Astrocyte (in vitro differentiated cells and primary cell): Measurements from ENCODE around the gene ITGB1. TPM values are rescaled to one million over a fixed set of nuclear protein-coding genes. Genes with fewer than 3 reads are reported as not detected.
A peak's percentile ranks its signal among the peaks of the same experiment; 100 is the strongest.
"Not testable (repeated sequence)": the region's sequence is repeated elsewhere in the genome, so short reads cannot be mapped to it uniquely, and the experiment has no call there.

Experiments used
- DNase-seq: peaks from one replicate; pipeline ENCODE4 v3.0.0-alpha.2; 2010; ENCODE audit warnings: low read depth
- FAIRE-seq: peaks from 2 replicates; lab custom pipeline; 2011; peaks lifted over from hg19 to GRCh38; lab: Jason Lieb, UNC
- H2AFZ ChIP-seq: 2 replicates; pipeline ENCODE4 v1.6.0; 2012; ENCODE audit warnings: low read depth, low read length, inconsistent platforms
- H3K27ac ChIP-seq: 2 replicates; pipeline ENCODE4 v1.5.1; 2011; ENCODE audit warnings: low read depth, low read length, inconsistent platforms
- H3K27me3 ChIP-seq: 2 replicates; pipeline ENCODE4 v1.6.0; 2011; ENCODE audit warnings: low read length, inconsistent platforms; ENCODE audit not compliant: insufficient read depth
- H3K36me3 ChIP-seq: 2 replicates; pipeline ENCODE4 v1.5.1; 2011; ENCODE audit warnings: low read length, inconsistent platforms; ENCODE audit not compliant: insufficient read depth
- H3K4me1 ChIP-seq: 2 replicates; pipeline ENCODE4 v1.5.1; 2011; ENCODE audit warnings: low read length, inconsistent platforms; ENCODE audit not compliant: insufficient read depth
- H3K4me2 ChIP-seq: 2 replicates; pipeline ENCODE4 v1.6.0; 2012; ENCODE audit warnings: low read length, inconsistent platforms
- H3K4me3 ChIP-seq: 2 replicates; pipeline ENCODE4 v1.5.1; 2011; ENCODE audit warnings: low read depth, mild to moderate bottlenecking, low read length, inconsistent platforms; ENCODE audit not compliant: insufficient read depth
- H3K79me2 ChIP-seq: 2 replicates; pipeline ENCODE4 v1.6.0; 2012; ENCODE audit warnings: mild to moderate bottlenecking, low read length, inconsistent platforms; ENCODE audit not compliant: insufficient read depth
- H3K9ac ChIP-seq: 2 replicates; pipeline ENCODE4 v1.6.0; 2012; ENCODE audit warnings: mild to moderate bottlenecking, low read length, inconsistent platforms
- H3K9me3 ChIP-seq: 2 replicates; pipeline ENCODE4 v1.5.1; 2012; ENCODE audit warnings: low read depth, mild to moderate bottlenecking, low read length, inconsistent platforms; ENCODE audit not compliant: insufficient read depth
- H4K20me1 ChIP-seq: 2 replicates; pipeline ENCODE4 v1.6.0; 2012; ENCODE audit warnings: low read length, inconsistent platforms; ENCODE audit not compliant: insufficient read depth
- H3K27ac Mint-ChIP-seq: one replicate; pipeline ENCODE4 v1.8.0; 2021; ENCODE audit warnings: mild to moderate bottlenecking, mixed read lengths; ENCODE audit not compliant: unreplicated experiment
- H3K27me3 Mint-ChIP-seq: one replicate; pipeline ENCODE4 v1.8.0; 2021; ENCODE audit warnings: low read depth, mixed read lengths; ENCODE audit not compliant: unreplicated experiment
- H3K36me3 Mint-ChIP-seq: one replicate; pipeline ENCODE4 v1.8.0; 2021; ENCODE audit warnings: low read depth, mixed read lengths; ENCODE audit not compliant: unreplicated experiment
- H3K4me1 Mint-ChIP-seq: one replicate; pipeline ENCODE4 v1.8.0; 2021; ENCODE audit warnings: low read depth, mixed read lengths; ENCODE audit not compliant: unreplicated experiment
- H3K4me3 Mint-ChIP-seq: one replicate; pipeline ENCODE4 v1.8.0; 2021; ENCODE audit warnings: mild to moderate bottlenecking, moderate library complexity, mixed read lengths; ENCODE audit not compliant: unreplicated experiment
- H3K9me3 Mint-ChIP-seq: one replicate; pipeline ENCODE4 v1.8.0; 2021; ENCODE audit warnings: mild to moderate bottlenecking, mixed read lengths; ENCODE audit not compliant: unreplicated experiment
- EZH2 ChIP-seq: IDR thresholded peaks from 2 replicates; pipeline ENCODE4 v1.6.1; 2012; ENCODE audit warnings: mild to moderate bottlenecking, low read length, inconsistent platforms; ENCODE audit not compliant: insufficient read depth
- total RNA-seq: library from RNA; stranded (reverse); gene quantifications from 2 replicates; pipeline ENCODE4 v1.2.1, GENCODE V29; 2021
- TF ChIP-seq, protein P1 (sequence below): IDR thresholded peaks from 2 replicates; pipeline ENCODE4 v1.5.1; 2011; ENCODE audit warnings: low read depth, mild to moderate bottlenecking, inconsistent platforms, low read length, moderate library complexity; ENCODE audit not compliant: insufficient read depth

ITGB1 gene
- total RNA-seq, 1 donor from 2014 or later: 2,575 TPM

DNA sequence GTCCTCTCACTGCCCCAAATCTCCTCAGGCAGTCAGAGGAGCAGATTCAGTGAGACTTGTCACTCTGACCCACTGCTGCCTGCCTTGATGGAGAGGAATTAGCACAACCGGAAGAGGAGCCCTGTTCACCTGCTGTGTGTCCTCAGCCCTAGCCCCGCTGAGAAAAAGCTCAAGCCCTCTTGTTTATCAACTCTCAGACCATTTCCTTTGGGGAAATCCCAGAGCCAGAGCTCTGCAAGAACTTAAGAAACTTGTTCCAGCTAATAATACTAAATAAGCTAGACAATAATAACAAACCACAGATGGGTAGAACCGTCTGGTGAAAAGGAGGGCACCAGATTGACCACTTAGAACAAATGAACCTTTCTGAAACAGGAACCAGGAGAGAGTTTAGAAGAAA, 37.7 kb upstream of the ITGB1 start:
- no peak overlapping the region for H3K27ac ChIP-seq
- H3K4me1 Mint-ChIP-seq: peaks cover 34% of the 10 kb centered on the region
- no peak overlapping the region for H2AFZ ChIP-seq
- no peaks in the 10 kb centered on the region for H3K27me3 Mint-ChIP-seq
- H3K36me3 ChIP-seq: no peaks in the 10 kb centered on the region
- H3K27ac Mint-ChIP-seq: peak overlapping the region; percentile 86
- FAIRE-seq (no peak), DNase-seq (no peak)
- H3K9me3 ChIP-seq: peaks cover 3% of the 10 kb centered on the region
- peaks cover 9% of the 10 kb centered on the region for H3K36me3 Mint-ChIP-seq
- H3K4me2 ChIP-seq: no peak overlapping the region
- H3K79me2 ChIP-seq: no peaks in the 10 kb centered on the region
- no peak overlapping the region for H3K4me3 Mint-ChIP-seq
- no peak overlapping the region for H3K9ac ChIP-seq
- H3K9me3 Mint-ChIP-seq: peaks cover 16% of the 10 kb centered on the region
- H3K4me3 ChIP-seq: no peak overlapping the region
- H4K20me1 ChIP-seq: no peaks in the 10 kb centered on the region
- no peaks in the 10 kb centered on the region for H3K27me3 ChIP-seq
- TF ChIP-seq, protein P1, sequence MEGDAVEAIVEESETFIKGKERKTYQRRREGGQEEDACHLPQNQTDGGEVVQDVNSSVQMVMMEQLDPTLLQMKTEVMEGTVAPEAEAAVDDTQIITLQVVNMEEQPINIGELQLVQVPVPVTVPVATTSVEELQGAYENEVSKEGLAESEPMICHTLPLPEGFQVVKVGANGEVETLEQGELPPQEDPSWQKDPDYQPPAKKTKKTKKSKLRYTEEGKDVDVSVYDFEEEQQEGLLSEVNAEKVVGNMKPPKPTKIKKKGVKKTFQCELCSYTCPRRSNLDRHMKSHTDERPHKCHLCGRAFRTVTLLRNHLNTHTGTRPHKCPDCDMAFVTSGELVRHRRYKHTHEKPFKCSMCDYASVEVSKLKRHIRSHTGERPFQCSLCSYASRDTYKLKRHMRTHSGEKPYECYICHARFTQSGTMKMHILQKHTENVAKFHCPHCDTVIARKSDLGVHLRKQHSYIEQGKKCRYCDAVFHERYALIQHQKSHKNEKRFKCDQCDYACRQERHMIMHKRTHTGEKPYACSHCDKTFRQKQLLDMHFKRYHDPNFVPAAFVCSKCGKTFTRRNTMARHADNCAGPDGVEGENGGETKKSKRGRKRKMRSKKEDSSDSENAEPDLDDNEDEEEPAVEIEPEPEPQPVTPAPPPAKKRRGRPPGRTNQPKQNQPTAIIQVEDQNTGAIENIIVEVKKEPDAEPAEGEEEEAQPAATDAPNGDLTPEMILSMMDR: no peak
- TF ChIP-seq EZH2: no peak
- H3K4me1 ChIP-seq: peaks cover 11% of the 10 kb centered on the region

DNA sequence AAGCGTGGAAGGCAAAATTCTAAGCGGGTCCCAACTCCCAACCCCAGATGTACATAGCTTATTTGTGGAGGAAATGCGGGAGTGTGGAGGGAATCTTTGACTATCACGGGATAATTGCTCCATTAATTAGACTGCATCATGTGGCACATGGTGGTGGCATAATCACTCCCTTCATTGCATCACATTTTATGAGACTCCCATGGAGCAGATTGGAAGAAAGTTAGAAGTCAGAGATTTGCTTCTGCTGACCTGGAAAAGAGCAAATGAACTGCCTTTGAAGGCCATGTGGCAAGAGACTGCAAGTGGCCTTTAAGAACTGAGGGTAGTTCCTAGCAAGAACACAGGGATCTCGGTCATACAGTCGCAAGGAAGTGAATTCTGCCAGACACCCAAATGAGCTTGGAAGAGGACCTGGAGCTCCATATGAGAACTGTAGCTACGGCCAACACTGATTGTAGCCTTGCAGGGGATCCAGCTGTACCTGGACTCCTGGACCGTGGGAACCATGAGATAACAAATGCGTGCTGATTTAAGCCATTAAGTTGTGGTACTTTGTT, 37.1 kb upstream of the ITGB1 start:
- H3K27me3 ChIP-seq: no peaks in the 10 kb centered on the region
- H3K4me2 ChIP-seq: no peak overlapping the region
- H3K9me3 ChIP-seq: peaks cover 3% of the 10 kb centered on the region
- H3K36me3 ChIP-seq: no peaks in the 10 kb centered on the region
- peaks cover 35% of the 10 kb centered on the region for H3K4me1 Mint-ChIP-seq
- H3K9me3 Mint-ChIP-seq: peaks cover 19% of the 10 kb centered on the region
- H4K20me1 ChIP-seq: no peaks in the 10 kb centered on the region
- no peak overlapping the region for H2AFZ ChIP-seq
- peak overlapping the region; percentile 86 for H3K27ac Mint-ChIP-seq
- H3K4me3 Mint-ChIP-seq: no peak overlapping the region
- no peak overlapping the region for H3K9ac ChIP-seq
- FAIRE-seq (peak; percentile 47), DNase-seq (no peak)
- no peak overlapping the region for H3K27ac ChIP-seq
- H3K79me2 ChIP-seq: no peaks in the 10 kb centered on the region
- peaks cover 9% of the 10 kb centered on the region for H3K36me3 Mint-ChIP-seq
- no peaks in the 10 kb centered on the region for H3K27me3 Mint-ChIP-seq
- H3K4me1 ChIP-seq: peaks cover 11% of the 10 kb centered on the region
- TF ChIP-seq, protein P1: no peak
- no peak for TF ChIP-seq EZH2
- H3K4me3 ChIP-seq: no peak overlapping the region

DNA sequence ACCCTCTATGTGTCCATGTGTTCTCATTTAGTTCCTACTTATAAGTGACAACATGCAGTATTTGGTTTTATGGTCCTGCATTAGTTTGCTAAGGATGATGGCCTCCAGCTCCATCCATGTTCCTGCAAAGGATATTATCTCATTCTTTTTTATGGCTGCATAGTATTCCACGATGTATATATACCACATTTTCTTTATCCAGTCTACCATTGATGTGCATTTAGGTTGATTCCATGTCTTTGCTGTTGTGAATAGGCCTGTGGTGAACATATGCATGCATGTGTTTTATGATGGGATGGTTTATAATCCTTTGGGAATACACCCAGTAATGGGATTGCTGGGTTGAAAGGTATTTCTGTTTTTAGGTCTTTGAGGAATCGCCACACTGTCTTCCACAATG, 36.6 kb upstream of the ITGB1 start:
- not testable (repeated sequence) for H3K27ac ChIP-seq, H3K79me2 ChIP-seq, H3K4me3 Mint-ChIP-seq, DNase-seq, H3K4me2 ChIP-seq, H3K36me3 ChIP-seq, H3K9ac ChIP-seq, H4K20me1 ChIP-seq, H3K27me3 ChIP-seq, FAIRE-seq, H2AFZ ChIP-seq, H3K9me3 ChIP-seq, H3K27me3 Mint-ChIP-seq, H3K4me3 ChIP-seq
- Mint-ChIP-seq H3K9me3 (peaks cover 19% of the 10 kb centered on the region), H3K27ac (peak overlapping the region; percentile 79), H3K36me3 (peaks cover 14% of the 10 kb centered on the region), H3K4me1 (peaks cover 37% of the 10 kb centered on the region)
- H3K4me1 ChIP-seq: peaks cover 11% of the 10 kb centered on the region

DNA sequence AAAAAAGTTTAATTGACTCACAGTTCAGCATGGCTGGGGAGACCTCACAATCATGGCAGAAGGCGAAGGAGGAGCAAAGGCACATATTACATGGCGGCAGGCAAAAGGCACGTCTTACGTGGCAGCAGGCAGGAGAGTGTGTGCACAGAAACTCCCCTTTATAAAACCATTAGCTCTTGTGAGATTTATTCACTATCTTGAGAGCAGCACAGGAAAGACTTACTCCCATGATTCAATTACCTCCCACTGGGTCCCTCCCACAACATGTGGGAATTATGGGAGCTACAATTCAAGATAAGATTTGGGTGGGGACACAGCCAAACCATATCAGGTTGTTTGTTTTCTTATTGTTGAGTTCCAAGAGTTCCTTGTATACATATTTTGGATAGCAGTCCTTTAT, 34.3 kb upstream of the ITGB1 start:
- H3K4me1 Mint-ChIP-seq: peaks cover 35% of the 10 kb centered on the region
- H3K9ac ChIP-seq, H2AFZ ChIP-seq, H3K9me3 ChIP-seq, H3K36me3 ChIP-seq, H4K20me1 ChIP-seq, H3K27me3 Mint-ChIP-seq, H3K27me3 ChIP-seq, H3K79me2 ChIP-seq, H3K4me3 ChIP-seq, DNase-seq: not testable (repeated sequence)
- H3K27ac Mint-ChIP-seq: peak overlapping the region; percentile 95
- peak overlapping the region; percentile 13 for H3K27ac ChIP-seq
- FAIRE-seq: peak; percentile 62
- peak overlapping the region; percentile 1 for H3K4me3 Mint-ChIP-seq
- H3K4me2 ChIP-seq: peak overlapping the region; percentile 35
- H3K9me3 Mint-ChIP-seq: peaks cover 13% of the 10 kb centered on the region
- peaks cover 11% of the 10 kb centered on the region for H3K4me1 ChIP-seq
- peaks cover 17% of the 10 kb centered on the region for H3K36me3 Mint-ChIP-seq
